ENCODE results near the gene CCR9.

CCR9 gene

GRCh38 chr3:45922950-45923590 lies 36.7 kb downstream of the CCR9 start:
- H3K4me3 ChIP-seq, result no peak overlapping the region
- TF ChIP-seq CTCF (IDR thresholded peaks at IDR 0.05), result no peak
- H3K27ac ChIP-seq, result no peak overlapping the region
- DNase-seq (ENCODE audit: low spot score), result no peak

GRCh38 chr3:45923755-45924154 lies 37.4 kb downstream of the CCR9 start:
- no peak for TF ChIP-seq CTCF (IDR thresholded peaks at IDR 0.05)
- Histone ChIP-seq H3K4me3 (no peak overlapping the region), H3K27ac (no peak overlapping the region)
- no peak for DNase-seq (ENCODE audit: low spot score)

- DNase-seq (ENCODE audit: low spot score), result no peak
- Histone ChIP-seq H3K27ac (no peak overlapping the region), H3K4me3 (no peak overlapping the region)
- TF ChIP-seq CTCF (IDR thresholded peaks at IDR 0.05), result no peak
These were observed 41.5 kb downstream of the CCR9 start for GRCh38 chr3:45927881-45928280.

- no peak for TF ChIP-seq CTCF (IDR thresholded peaks at IDR 0.05)
- no peak for DNase-seq (ENCODE audit: low spot score)
- Histone ChIP-seq H3K4me3 (no peak overlapping the region), H3K27ac (no peak overlapping the region)
These were observed 42.8 kb downstream of the CCR9 start for GRCh38 chr3:45929042-45929679.

- DNase-seq (ENCODE audit: low spot score), result no peak
- no peak overlapping the region for H3K4me3 ChIP-seq
- no peak overlapping the region for H3K27ac ChIP-seq
- TF ChIP-seq CTCF (IDR thresholded peaks at IDR 0.05), result no peak
These were observed 45.2 kb downstream of the CCR9 start for GRCh38 chr3:45931496-45931895.

GRCh38 chr3:45932112-45932511 lies 45.8 kb downstream of the CCR9 start:
- no peak for TF ChIP-seq CTCF (IDR thresholded peaks at IDR 0.05)
- H3K4me3 ChIP-seq, result no peak overlapping the region
- no peak for DNase-seq (ENCODE audit: low spot score)
- H3K27ac ChIP-seq, result no peak overlapping the region

GRCh38 chr3:45933591-45933990 lies 47.2 kb downstream of the CCR9 start:
- no peak overlapping the region for H3K4me3 ChIP-seq
- TF ChIP-seq CTCF (IDR thresholded peaks at IDR 0.05), result no peak
- no peak overlapping the region for H3K27ac ChIP-seq
- no peak for DNase-seq (ENCODE audit: low spot score)

Data from coronary artery (tissue), 2 donors.